Raji (cell line): ENCODE measurements around the gene CDK5RAP2.

Experiments used
- POLR2A ChIP-seq: IDR thresholded peaks from 2 replicates; pipeline ENCODE4 v1.6.1; 2011; ENCODE audit warnings: low read depth, low read length, control low read depth; ENCODE audit not compliant: insufficient read depth

The CDK5RAP2 gene

DNA sequence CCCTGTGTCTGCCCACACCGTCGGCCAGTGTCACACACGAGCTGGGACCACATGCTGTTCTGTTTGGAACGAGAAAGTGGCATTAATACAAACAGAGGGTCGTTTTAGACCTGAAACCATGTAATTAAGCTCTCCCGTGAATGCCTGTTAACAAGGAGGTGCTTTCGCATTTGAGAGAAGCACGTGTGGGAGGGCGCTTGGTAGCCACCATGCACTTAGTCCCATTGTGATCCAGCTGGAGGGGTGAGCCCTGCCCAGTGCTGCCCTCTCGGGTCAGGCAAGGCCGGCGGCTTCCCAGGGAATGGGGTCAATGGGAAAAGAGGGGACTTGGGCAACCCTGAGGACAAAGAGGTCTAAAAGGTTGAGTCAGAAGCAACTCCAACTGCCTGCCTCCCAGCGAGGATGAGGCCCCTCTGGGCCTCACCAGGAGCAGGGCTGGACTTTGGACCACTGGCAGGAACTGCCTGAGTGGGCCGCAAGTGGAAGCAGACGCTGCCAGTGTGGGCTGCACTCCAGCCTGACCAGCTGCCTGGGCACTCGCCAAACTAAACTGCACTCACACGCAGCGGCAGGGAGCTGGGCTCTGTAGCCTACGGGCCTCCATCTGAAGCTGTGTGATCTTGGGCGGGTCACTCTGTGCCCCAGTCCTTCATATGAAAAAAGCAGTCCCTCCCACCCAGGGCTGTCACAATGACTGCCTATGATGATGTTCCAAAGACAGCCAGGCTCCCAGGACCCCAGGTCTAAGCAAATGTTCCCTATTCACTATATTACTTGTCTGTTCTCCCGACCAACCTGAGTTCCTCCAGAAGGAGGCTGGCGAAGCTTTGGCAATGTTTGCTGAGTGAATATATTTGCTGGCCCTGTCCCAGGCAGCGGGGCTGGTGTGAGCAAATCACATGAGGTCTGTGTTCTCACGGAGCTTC, 195.7 kb downstream of the CDK5RAP2 start:
- no peak for TF ChIP-seq POLR2A

DNA sequence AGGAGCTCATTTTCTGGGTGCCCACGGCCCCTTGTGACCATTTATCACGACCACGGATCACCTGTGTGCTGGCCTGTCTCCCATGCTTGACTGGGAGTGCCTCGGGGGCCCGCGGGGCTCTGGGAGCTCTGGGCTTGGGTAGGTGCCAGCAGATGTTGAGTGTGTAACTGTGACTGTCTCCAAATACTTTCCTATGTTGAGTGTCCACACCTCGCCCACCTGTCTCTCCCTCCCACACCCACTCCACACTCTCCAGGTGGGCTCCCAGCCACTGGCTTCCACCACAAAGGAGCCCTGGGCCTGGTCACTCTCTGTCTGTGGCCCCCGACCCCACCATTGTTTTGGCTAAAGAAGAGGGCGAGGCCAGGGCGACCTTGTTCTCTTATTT, 196.4 kb downstream of the CDK5RAP2 start:
- TF ChIP-seq POLR2A: no peak

DNA sequence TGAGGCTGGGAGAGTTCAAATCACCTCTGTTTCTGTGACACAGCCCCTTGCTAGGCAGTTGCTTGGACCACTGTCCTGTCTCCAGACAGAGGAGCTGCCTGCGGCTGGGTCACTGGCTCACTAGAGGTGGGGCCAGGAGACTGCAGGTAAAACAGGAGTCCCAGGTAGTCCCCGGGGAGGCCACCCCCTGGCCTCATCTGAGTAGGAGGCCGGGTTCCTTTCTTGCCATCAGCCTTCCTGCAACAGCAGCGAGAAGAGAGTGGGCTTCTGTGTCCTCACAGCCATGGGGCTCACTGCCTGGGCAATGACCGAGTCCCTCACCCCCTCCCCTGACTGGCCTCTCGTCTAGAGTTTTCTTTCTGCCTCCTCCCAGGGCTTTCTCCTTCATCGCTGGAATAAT, 197.5 kb downstream of the CDK5RAP2 start:
- no peak for TF ChIP-seq POLR2A

DNA sequence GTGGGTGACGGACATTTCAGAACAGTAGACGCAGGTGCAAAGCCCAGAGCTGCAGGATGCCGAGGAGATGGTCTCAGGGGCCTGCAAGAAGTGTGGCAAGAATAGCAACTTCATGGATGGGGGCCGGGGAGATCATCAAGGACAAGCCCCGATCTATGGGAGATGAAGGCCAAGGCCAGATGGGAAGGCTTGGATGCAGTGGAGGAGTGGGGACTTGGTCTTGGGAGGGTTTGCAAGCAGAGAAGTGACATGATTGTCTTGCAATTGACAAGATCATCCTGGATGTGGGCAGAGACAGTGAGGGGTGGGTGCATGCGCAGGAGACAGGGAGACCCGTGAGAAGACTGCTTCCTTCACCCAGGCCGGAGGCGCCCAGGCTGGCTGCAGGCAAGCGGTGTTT, 198.1 kb downstream of the CDK5RAP2 start:
- TF ChIP-seq POLR2A: no peak

DNA sequence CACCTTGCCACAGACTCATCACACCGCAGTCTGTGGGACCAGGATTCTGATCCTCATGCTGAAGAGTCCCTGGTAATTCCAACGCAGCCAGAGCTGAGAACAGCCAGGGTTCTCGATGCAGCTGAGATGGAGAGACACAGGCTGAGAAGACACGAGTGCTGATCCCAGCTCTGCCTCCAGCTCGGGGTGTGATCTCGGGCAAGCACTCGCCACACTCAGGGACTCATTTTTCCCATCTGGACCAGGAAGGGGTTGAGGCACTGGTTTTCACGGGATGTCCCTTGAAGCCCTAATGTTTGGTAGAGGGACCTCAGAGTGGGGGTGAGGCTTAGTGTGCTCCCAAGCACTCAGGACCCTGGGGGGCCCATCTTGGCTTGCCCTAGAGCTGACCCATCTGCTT, 200.4 kb downstream of the CDK5RAP2 start:
- TF ChIP-seq POLR2A: no peak

DNA sequence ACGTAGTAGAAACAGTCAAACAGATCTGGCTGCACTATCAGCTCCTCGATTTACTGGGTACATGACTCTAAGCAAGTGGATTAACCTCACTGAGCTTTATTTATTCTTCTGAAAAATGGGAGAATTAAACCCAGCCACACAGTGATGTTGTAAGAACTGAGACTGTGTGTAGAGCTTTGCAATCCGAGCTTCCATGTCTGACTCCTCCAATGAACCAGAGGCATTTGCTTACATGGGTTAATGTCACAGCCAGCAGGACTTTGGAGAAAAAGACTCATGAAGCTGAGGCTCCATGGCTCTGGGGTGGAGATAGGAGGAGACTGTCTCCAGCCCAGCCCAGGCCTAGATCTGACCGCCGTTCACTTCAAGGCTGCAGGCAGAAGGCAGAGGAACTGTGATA, 201.3 kb downstream of the CDK5RAP2 start:
- TF ChIP-seq POLR2A: no peak

DNA sequence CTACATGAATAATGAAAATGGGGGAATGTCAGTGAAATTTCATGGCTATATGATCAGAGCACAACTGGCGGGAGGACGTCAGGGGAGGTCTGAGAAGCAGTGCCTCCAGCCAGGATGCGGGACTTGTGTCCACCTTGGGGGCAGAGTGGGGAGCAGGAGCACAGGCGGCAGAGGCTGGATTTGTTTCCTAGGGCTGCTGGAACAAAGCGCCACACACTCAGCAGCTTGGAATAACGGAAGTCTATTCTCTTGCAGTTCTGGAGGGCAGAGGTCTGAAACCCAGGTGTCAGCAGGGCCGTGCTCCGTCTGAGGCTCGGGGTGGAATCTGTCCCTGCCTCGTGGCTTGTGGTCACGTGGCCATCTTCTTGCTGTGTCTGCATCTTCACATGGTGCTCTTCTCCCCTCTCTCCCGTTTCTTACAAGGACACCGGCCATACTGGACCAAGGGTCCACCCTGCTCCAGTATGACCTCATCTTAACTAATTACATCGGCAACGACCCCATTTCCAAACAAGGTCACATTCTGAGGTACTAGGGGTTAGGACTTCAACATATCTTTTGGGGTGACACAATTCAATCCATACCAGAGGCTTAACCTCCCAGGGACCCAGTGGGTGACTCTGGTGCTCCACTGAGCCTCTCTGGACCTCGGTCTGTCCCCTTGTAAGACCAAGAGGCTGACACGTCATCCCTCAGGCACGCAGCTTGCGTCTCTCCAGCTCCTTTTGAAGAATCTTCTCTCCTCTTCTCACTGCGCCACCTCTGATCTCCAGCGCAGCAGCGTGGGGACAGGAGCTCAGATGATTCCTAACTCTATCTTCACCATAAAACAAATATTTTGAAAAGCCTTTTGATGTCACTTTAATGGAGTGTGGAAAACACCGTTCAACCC, 202.5 kb downstream of the CDK5RAP2 start:
- no peak for TF ChIP-seq POLR2A

DNA sequence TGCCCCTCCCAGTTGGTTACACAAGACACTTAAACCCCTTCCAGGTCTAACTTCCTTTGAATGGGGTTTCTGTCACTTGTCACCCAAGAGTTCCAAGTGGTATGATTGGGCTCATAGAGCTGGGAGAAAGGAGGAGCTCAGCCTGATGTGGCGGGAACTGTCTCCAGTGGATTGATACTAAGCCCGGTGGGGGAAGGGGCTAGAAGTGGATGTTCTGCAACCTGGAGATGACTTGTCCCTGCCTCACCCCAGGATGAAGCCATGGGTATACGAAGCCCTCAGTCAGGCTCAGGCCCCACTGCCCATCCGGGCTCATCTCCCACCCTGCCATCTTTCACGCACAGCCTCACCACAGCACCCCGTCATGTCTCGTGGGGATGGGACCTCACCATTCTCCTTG, 203.9 kb downstream of the CDK5RAP2 start:
- no peak for TF ChIP-seq POLR2A

DNA sequence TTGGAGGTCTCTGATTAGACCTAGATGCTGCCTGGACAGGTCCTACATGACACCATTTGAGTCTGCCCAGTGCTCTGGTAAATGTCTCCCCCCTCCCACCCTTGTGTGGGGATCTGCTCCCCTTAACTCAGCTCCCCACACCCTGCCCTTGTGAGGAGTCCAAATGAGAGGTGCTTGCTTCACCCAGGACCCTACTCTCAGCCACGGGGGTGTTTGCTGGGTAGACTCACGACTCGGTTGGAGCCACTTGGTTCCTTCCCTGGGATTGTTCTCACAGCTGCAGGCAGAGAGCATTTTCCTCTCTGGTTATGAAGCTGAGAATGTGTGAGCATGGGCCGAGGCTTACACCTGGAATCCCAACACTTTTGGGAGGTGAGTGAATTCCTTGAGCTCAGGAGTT, 204.7 kb downstream of the CDK5RAP2 start:
- TF ChIP-seq POLR2A: no peak

DNA sequence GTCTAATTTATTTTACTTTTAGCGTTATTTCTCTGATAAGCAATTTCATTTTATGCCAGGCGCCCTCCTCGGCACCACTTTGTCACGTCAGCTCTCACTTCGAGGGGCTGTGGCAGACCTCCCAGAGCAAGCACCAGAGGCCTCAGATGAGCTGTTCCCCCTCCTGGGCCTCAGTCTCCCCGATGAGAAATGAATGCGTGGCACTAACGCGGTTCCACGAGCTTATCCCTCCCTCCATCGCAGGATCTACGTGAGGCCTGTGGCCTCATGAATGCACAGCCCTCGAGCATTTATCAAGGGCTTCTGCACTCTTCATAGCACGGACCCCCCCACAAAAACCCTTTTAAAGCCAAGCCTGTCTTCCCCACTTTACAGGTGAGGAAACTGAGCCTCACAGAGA, 205.2 kb downstream of the CDK5RAP2 start:
- no peak for TF ChIP-seq POLR2A

DNA sequence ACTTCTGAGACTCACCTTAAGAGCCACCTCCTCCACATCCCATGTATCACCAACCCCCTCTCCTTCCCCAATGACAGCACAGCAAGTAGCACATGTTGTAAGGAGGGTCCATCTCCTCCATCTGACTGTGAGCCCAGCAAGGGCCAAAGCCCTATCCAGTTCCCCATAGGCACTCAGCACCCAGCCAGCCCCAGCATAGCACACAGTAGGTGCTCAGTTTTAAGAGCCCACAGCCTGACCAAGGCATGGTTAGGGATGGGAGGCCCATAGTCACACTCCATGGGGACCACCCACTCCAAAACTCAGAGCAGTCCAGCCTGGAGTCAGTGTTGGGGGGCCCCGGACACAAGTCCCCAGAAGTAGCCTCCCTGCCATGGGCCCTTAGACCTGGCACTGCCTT, 205.7 kb downstream of the CDK5RAP2 start:
- no peak for TF ChIP-seq POLR2A

DNA sequence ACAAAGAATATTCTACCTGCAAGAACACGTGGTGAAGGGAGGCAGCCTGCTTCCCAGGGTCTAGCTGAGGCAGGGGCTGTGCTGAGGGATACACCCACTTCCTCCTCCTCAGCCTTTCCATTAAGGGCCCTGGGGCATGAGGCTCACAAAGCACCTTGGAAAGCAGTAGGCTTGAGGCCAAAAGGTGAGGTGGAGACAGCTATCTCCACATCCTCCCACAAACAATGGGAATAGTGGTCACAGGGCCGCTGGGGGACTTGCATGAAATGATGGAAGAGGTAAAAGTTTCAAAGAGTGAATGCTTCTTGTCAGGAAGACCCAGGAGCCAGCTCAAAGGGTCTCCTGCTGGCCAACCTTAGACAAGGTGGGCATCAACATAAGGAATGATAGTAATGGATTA, 207.9 kb downstream of the CDK5RAP2 start:
- no peak for TF ChIP-seq POLR2A

DNA sequence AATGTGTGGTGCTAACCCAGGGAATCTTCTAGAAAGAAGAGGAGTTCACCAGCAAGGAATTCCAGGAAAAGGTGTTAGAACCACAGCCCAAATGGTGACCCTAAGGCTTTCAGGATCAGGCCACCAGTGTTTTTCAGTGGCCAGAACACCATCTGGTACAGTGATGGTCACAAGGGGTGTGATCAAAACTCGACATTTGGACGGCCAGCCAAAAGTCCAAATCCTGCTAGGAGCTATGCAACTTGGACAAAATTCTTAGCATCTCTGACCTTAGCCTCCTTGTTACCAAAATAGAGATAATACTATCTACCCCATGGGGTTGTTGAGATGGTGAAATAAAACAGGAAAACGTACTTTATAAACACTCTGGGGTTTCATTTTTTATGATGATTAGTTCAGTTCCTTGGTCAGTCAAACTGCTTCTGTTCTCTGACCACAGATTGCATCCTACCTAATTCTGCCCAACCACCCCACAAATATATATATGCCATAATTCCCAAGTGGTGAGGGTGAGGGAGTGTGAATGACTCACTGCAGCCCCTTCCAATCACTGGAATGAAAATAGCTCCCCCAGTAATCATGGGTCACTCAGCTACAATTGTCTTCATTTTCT, 210.3 kb downstream of the CDK5RAP2 start:
- TF ChIP-seq POLR2A: no peak

DNA sequence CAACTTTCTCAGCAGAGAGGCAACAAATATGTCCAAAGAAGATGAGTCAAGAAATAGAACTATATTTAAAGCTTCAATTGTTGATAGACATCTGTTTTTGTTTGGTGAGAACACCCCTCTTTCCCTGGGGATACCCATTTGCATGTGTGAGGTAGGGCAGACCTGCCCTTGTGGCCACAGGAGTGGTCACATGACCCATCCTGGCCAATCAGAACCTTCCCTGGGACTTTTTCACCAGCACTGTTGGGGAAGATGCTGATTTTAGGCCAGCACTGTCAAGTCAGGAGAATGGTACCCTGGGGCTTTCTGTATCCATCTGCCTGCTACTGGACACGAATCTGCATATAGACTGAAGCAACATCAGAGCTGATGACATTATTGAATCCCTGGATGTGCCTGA, 211.2 kb downstream of the CDK5RAP2 start:
- TF ChIP-seq POLR2A: no peak

DNA sequence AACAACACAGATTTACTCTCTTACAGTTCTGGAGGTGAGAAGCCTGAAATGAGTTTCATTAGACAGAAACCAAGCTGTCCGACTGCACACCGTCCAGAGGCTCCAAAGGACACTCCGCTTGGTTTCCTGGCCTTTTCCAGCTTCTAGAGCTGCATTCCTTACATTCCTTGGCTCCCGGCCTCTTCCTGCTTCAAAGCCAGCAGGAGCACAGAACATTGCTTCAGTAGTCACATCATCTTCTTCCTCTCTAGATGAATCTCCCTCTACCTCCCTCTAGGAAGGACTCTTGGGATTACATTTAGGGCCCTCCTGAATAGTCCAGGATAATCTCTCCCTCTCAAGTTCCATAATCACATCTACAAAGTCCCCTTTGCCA, 213.3 kb downstream of the CDK5RAP2 start:
- TF ChIP-seq POLR2A: no peak

DNA sequence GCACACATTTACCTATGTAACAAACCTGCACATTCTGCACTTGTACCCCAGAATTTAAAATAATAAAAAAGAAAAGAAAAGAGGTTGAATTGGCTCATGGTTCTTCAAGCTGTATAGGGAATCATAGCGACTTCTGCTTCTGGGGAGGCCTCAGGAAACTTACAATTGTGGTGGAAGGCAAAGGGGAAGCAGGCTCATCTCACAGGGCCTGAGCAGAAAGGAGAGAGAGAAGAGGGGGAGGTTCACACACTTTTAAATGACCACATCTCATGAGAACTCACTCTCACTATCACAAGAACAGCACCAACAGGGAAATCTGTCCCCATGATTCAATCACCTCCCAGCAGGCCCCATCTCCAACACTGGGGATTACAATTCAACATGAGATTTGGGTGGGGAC, 214.6 kb downstream of the CDK5RAP2 start:
- TF ChIP-seq POLR2A: no peak
